Dedifferentiated amniotic fluid mesenchymal stem cell (primary cell): ENCODE measurements around the gene ELN.

Source experiments
- DNase-seq: peaks from one replicate; pipeline ENCODE4 v3.0.0-alpha.2; 2016; ENCODE audit errors: extremely low spot score

Gene ELN

DNA sequence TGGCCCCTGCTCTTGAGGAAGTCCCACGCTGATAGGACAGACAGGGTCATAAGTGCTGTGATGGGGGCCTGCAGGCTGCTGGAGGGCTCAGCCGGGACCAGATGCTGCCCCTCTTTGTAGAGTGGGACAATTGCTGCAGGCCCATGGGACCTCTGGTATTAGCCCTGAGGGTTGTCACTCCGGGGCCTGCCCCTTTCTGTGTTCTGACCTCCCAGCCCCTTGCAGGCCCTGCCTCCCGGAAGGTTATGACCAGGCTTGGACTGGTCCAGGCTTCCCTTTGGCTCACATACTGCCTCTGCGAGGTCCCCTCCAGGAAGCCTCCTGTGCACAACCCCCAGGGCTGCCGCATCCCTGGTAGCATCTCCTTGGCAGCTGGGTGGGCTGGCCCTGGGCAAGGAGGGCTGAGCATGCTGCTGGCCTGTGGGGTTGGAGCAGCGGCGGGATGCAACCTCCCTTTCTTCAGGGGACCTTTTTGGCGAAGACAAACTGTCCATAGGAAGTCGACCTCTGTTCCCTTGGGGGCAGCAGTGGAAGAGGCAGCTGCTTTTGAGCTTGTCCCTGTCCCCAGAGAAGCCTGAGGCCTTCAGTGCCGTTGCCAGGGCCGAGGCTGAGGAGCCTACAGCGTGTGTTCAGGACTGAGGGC lies 64.5 kb downstream of the ELN start:
- DNase-seq: no peak

DNA sequence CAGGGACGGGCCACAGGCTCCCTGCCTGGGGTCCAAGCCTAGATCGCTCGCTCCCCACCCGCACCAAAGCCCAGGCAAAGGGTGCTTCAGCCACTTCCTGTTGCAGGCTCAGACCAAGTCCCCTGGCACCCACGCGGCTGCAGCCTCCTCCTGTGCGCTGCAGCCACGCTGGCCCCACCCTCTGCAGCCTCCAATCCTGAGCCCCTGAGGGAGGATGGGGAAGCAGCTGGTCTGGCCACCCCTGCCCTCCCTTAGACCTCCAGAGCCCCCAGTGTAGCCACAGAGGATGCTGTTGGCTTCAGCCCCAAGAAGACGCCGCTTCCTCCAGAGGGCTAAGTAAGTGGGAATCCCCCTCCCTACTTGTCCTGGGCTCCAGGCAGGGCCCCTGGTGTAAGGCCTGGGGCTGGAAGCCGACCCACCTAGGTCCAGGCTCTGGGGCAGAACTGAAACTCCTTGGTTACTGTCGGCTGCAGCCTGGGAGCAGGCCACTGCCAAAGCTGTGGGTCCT lies 65.0 kb downstream of the ELN start:
- no peak for DNase-seq

GRCh38 chr7:74093671-74094223 lies 65.8 kb downstream of the ELN start:
- DNase-seq: no peak

- peak; percentile 81 for DNase-seq
Observed at GRCh38 chr7:74094224-74095101, 66.5 kb downstream of the ELN start.

DNA sequence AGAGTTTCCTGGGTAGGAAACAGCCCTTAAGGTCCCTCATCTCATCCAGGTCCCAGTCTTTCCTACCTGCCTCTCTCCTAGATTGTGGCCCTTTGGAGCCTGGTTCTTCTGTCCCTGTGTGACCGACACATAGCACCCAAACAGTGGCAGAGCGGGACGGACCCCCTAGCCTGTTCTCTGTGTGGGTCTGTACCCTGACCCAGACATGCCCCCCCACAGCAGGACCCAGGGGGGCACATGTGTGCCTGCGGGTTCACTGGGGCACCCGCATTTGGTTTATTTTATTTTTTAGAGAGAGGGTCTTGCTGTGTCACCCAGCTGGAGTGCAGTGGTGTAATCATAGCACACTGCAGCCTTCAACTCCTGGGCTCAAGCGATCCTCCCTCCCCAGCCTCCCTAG lies 67.2 kb downstream of the ELN start:
- no peak for DNase-seq

- peak; percentile 82 for DNase-seq
Observed at GRCh38 chr7:74097937-74098614, 70.1 kb downstream of the ELN start.

DNA sequence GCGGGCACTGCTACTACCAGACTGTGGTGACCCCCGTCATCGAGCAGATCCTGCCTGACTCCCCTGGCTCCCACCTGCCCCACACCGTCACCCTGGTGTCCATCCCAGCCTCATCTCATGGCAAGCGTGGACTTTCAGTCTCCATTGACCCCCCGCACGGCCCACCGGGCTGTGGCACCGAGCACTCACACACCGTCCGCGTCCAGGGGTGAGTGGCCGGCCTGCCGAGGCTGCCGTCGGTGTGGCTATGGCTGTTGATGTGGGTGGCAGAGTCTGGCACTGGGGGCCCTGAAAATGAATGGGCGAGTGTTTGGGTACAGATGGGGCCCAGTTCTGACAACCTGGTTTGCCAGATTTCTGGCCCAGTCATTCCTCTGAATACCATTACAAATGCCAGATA lies 71.1 kb downstream of the ELN start:
- DNase-seq: no peak

- DNase-seq: no peak
Observed at GRCh38 chr7:74101061-74101681, 73.2 kb downstream of the ELN start.

DNA sequence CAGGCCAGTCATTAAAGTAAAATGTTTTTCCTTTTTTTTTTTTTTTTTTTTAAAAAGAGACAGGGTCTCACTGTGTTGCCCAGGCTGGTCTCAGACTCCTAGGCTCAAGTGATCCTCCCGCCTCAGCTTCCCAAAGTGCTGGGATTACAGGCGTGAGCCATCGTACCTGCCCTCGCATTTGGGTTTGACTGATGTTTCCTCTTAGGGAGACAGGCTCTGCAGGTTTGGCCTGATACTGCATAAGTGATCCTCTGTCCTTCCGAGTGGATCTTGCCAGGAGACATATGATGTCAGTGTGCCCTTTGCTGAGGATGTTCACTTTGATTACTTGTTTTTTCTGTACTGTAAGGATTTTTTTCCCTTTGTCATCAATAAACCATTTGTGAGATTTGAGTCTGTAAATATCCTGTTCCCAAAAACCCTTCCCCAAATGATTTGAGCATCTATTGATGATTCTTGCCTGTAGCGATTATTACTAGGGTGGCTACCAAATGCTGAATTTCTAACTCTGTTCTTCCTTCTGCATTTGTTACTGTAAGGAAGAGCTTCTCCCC lies 75.3 kb downstream of the ELN start:
- DNase-seq: no peak

DNA sequence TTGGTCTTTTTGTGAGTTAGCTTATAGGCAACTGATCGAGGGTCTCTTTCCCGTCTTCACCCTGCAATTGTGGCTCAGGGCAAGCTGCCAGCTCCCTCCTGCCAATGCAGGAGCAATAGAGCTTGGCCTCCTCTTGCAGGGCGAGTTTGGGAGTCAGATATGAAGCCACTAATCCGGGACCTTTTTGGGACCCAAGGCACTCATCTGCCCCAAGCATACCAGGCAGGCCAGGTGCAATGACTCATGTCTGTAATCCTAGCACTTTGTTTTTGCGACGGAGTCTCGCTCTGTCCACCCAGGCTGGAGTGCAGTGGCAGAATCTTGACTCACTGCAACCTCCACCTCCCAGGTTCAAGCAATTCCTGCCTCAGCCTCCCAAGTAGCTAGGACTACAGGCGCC lies 76.7 kb downstream of the ELN start:
- DNase-seq: no peak

DNA sequence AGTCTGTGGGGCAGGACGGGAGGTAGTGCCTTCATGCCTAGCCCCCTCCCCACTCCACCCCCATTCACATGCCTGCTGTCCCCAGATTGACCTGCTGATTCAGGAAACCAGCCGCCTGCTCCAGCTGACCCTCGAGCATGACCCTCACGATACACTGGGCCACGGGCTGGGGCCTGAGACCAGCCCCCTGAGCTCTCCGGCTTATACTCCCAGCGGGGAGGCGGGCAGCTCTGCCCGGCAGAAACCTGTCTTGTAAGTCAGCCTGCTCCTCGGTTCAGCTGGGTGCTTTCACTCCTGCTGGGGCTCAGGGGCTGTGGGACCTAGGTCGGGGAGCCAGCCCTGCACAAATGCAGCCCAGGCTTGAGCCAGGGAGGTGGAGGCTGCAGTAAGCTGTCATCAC lies 78.0 kb downstream of the ELN start:
- DNase-seq: no peak

DNA sequence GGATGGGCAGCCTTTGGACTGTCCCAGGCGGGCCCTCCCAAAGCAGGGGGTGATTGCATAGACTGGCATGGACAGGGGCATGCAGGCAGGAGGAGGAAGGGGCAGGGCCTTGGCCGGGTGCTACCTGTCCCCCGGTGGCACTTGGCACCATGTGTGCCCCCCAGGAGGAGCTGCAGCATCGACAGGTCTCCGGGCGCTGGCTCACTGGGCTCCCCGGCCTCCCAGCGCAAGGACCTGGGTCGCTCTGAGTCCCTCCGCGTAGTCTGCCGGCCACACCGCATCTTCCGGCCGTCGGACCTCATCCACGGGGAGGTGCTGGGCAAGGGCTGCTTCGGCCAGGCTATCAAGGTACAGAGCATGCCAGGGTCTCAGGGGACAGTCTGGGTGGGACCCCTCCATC lies 78.9 kb downstream of the ELN start:
- no peak for DNase-seq

DNA sequence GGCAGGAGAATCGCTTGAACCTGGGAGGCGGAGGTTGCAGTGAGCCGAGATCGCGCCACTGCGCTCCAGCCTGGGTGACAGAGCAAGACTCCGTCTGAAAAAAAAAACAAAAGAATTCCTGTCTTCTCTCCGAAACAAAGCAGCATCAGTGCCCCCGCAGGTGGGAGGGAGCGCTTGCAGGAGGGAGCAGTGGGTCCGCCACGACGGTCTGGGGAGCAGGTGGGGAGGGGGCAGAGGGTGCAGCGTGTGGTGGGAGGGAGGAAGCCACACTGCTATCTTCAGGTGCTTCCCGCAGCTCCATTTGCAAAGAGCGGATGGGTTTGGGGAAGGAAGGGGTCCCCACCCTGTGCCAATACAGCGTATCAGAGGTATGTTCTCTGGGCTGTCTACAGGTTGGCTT lies 87.4 kb downstream of the ELN start:
- DNase-seq: no peak

DNA sequence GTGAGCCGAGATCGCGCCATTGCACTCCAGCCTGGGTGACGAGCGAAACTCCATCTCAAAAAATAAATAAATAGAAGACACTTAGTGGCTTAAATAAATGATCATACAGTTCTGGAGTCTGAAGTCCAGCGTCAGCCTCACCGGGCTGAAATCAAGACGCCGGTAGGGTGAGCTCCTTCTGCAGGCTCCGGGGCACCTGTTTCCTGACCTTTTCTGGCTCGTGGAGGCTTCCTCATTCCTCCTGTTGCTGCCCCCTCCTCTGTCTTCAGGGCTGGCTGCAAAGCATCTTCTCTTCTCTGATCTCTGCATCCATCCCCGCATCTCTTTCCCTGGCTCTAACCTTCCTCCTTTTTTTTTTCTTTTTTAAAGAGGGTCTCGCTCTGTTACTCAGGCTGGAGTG lies 88.4 kb downstream of the ELN start:
- DNase-seq: no peak
